GM19328 (cell line): ENCODE measurements around the gene MLPH.

ENCODE experiments used
- ATAC-seq: cut with Tn5 transposase; IDR thresholded peaks from one replicate; pipeline ENCODE4 v1.9.1; 2021; ENCODE audit warnings: mild to moderate bottlenecking, moderate library complexity; ENCODE audit not compliant: unreplicated experiment

Gene MLPH

DNA sequence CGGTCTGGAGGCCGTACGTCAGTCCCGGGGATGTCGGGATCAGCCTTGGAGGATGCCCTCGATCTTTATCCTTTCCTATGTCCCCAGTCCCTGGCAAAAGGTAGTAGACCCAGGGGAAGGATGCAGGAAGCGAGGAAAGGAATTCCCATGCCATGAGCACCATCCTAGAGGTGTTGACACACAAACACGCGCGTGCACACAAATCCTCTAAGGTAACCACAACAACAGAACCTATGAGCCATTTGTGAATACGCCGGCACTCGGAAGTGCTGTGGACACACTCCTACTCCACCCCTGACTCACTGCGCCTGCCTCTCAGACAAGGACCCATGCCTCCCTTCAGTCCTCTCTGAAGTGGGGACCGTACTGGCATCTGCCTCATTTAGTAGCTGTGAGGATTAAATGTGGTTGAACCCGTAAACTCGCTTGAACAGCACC is 11.3 kb upstream of the MLPH start:
- no peak for ATAC-seq

DNA sequence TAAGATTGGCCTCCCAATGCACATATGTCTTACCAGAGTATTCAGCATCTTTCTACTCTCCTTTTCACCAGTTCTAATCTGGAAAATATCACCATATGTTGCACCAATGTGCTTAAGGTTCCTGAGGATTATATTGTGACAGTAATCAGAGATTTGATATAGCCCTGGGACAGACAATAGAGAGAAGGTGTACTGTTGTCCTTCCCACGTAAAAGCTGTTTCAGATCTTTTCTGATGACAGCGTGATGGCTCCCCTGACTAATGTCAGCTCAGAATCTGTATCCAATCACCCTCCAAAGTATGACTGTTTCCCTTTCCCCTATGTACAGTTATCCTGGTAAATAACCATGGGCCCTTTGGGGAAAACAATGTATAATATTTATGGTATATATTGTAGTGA is 9.0 kb upstream of the MLPH start:
- no peak for ATAC-seq

DNA sequence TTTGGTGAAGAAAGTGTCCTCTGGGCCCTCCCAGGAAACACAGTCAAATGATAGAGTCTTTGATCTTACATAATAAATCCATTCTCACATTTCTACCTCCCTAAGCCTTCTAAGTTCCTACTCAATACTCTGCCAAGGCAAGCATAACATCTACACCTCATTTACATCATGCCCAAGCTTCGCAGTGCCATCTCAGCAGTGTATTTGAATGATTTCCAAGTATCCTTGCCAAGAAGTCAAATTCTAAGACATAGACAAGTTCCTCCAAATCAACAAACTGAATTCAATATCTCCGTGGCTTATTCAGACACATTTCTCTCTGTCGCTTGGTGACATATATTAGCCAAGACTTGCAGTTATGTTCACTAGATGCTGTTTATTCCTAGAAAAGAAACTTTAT is 8.1 kb upstream of the MLPH start:
- no peak for ATAC-seq

DNA sequence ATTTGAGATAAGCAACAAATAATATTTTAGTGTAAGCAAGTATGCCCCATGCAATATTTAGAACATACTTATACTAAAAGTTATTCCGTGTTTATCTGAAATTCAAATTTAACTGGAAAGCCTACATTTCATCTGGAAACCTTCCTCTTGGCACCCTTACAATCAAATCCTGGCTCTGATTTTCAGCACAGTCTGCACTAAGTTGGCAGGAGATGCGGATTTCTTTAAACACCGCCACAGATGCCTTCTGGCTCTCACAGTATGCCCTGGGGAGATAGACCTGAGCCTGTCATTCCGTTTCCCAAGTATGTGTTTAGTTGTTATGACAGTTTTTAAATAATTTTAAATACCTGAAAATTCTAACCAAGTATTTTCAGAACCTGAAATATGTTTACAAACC is 7.3 kb upstream of the MLPH start:
- no peak for ATAC-seq

DNA sequence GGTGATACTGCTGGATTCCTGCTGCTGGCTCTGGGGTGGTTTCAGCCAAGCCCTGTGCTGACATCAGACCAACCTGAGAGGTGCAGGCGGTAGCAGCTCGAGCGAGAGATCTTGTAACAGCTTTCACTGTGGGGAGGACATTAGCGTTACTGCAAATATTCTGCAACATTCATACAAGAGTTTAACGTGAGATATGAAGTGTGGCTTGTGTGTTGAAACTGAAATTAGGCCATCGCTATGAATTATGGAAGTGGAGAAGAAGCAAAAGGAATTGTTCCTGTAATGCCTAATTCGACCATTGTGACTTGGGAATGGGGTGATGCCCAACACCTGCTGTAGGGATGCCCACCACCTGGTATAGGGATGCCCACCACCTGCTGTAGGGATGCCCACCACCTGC is 6.5 kb upstream of the MLPH start:
- ATAC-seq = no peak

DNA sequence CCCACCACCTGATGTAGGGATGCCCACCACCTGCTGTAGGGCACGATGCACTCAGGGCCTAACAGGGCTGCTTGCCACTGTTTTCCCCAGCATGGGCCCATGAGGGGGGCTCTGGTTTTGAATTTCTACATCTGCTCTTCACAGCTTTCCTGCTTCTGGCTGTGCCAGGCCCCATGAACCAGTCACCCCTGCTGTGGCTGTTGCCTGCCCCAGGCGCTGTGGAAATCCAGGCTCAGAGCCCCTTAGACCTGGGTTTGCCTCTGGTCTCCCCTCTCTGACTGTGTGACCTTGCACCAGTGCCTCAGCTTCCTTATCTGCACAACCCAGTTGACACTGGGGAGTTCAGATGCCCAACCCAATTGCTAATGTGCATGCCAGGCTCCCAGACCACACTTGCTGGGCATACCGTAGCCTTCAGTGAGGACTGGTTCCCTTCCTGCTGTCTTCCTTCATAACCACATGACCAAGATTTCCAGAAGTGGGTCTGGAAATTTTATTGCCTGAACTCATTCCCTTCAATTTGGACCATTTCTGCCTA is 6.0 kb upstream of the MLPH start:
- no peak for ATAC-seq

DNA sequence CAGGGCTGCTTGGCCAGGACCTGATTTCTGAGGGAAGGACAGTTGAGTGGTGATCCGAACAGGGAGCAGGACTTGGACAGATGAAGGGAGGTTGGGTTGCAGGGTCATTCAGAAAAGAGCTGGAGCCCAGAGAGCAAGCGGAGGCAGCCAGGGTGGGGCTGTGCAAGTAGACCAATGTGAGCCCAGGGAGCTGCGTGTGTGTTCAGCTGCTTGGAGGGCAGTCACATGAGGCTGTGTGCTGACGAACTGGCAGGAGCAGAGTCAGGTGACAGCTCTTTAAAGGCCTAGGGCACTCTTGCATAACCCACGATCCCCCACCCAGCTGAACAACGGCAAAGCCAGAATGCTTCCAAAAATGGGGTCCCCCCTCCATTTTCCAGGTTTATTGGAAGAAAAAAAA is 4.6 kb upstream of the MLPH start:
- ATAC-seq = no peak

DNA sequence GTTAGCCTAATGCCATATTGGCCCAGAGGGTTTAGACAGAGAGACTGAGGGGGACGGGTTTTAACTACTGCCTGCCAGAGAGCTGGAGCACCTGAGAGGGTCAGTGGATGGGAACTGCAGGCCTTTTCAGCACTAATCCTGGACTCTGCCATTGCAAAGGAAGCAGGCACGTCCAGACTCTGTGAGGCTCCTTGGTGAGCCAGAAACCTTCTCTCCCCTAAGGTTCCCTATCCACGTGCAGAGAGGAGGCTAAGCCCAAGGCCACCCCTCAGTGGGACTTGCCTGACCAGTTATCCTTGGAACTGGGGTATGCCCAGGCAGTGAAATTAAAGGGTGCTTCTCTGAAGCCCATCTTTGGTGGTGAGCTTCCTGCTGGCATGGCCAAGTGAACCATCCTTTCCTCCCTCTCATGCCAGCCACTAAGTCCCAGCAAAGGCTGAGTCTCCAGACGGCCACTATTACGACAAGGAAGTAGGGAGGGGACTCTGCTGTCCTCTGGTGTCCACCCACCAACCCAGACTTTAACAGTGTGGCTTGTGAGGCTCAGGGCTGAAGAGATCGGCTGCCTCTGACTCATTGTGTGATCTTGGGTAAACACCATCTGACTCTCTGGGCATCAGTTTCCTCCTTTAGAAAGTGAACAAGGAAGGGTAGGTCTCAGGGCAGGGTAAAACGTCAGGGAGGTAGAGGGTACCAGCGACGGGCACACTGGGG is 3.9 kb upstream of the MLPH start:
- ATAC-seq = no peak

DNA sequence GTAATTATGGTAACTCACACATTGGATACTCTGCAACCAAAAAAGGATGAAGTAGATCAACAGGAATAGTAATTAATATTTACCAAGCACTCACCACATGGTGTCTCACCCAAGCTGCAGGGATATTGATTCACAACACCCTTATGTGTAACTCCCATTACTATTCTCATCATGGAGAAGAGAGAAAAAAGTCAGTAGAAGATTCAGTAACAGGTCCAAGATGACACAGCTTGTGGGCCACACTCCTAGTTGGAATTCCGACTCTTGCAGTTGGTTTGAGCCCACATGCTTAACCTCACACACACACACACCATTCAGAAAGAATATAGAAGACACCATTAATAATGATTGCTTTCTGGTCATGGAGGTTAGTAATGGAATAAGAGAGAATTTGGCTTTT is 1.7 kb upstream of the MLPH start:
- no peak for ATAC-seq

DNA sequence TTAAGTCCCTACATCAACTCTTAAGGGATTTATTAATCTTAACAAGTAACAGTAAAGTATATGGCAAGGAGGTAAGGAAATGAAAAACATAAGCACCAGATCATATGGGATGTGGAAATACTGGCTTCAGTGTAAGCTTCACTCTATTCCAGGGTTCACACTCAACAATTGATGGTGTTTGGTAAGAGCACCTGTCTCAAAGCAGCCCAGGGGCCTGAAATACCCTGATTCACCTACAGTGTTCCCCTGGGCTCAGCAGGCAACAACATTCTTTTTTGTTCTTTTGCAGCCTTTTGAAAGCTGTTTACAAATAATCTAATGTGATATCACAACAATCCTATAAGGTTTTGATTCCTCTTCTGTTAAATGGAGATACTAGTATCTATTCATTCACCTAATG is 1.2 kb upstream of the MLPH start:
- no peak for ATAC-seq

DNA sequence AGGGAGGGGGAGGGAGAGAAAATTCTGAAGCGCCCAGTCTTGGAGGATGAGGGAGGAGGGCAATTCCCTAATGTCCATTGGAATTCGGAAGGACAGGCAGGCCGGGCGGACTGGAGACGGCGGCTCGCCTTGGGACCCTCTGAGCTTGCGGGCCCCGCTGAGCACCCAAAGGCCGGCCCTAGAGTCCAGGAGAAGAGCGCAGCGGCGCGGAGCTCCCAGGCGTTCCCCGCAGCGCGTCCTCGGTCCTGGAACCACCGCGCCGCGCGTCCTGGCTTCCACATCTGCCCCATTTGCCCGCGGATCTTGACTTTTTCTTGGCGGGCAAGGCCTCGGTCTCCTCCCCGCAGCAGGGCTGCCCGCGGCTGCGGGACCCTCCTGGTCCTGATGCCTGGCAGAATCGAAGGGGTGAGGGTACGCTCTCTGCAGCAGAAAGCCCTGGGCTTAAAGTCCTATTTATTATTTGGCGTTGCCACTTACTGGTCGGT is 675 bp upstream of the MLPH start:
- no peak for ATAC-seq

DNA sequence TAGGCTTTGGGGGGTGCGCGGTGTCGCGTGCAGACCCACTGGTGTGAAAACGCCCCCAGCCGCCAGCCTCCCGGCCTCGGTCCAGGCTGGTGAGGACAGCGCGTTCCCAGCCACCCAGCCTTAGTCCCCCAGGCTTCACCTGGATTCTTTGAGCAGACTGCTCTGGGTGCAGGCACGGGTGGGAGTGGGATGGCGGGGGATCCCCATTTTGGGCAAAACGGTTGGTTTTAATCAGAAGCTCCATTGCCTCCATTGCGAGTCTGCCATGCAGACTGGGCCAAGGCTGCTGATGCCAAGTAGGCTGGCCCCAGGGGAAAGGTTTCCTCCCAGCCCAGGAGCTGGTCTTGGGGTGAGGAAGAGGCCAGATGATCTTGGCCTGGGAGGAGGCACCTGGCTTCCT is 445 bp downstream of the MLPH start:
- no peak for ATAC-seq

DNA sequence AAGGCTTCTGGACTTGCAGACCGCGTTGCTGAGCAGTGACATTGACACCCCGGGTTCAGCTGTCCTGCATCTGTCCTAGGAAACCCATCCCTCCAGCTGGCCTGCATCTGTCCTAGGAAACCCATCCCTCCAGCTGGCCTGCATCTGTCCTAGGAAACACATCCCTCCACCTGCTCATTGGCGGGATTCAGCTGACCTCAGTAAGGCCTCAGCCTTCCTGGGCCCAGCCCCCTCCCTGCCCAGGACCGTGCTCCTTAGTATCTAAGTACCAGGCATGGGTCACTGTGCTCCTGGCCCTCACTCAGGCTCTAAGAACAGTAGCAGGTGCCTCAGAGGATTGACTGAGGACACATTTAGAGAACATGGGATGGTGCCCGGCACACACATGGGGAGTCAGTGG is 1.2 kb downstream of the MLPH start:
- no peak for ATAC-seq

DNA sequence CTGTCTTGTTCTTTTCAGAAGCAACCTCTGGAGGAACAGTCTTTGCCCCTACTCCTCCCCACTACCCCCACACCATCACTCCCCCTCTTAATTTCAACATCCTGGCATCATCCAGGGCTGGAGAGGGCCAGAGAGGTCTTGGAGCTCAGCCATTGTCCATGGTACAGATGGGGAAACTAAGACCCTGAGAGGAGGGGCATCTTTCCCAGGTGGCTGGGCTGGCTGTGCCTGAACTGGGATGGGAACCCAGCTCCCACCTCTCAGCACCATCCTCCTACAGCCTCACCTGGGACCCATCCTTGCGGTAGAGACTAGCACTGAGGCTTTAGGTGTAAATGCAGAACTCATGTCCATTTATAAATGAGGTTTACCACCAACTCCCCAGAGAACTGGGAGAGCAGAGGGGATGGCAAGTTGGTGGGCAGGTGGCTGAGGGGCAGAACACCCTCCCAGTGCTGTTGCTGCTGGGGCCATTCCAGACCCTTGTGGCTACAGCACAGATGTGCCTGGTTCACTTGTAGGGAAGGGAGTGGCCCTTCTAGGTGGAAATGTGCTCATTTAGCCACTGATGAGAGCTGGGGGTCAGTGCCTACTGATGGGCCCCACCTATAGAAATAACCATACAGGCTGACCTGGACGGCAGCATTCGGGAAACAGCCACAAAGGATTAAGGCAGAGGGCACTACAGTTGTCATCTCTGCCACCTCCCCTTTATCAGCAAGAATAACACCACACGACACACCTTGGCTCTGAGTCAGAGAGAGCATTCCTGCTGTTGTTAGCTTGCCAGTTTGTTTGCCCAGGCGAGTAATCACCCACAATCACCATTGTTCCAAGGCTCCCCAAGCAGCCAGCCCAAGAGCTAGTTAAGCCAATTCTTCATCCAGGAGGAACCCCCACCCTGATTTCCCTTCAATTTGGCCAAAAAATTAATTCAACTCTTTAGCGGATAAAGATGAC is 2.1 kb downstream of the MLPH start:
- ATAC-seq = no peak

DNA sequence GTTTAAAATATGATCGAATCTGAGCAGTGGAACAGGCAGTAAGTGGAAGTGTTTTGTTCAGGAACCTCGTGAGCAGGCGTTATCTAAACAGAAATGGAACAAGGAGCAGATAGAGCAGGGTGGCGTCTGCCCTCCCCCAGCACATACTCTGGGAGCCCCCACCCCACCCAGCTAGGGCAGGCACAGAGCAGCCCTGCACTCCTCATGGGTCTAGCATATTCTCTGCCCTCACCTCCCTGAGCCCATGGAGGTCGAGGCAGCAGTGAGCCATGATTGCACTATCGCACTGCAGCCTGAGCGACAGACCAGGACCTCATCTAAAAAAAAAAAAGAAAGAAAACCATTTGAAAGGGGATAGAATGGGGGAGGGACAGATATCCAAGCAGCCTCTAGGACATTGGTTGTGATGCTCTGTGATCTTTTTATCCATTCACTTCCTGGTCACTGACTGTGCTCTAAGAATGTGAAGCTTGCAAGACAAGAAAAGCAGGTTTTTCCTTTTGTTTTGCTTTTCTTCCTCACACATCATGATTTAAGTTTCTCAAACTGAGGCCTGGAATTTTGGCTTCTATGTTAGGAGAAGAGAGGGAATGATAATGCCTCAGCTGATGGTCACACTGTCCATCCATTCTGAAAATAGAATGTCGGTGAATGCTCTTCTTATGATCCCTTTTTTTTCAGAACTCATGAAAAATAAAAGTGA is 3.1 kb downstream of the MLPH start:
- ATAC-seq = no peak

DNA sequence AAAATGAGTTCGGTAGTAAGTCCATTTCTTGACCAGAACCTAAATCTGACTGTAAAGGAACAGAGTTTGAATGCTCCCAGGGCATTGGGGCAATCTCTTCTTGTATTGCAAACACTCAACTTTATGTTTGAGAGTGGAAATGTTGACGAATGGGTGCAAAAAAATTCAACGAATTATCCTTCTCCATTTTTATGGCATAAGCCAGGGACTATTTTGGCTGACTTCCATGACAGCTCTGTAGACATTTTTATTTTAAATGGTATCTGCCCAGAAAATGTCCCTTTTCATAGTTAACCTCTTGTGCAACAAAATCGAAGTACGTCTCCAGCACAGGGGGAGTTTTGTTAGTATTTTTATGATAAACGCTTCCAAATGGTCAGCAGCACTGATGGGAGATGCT is 3.7 kb downstream of the MLPH start:
- ATAC-seq = no peak

DNA sequence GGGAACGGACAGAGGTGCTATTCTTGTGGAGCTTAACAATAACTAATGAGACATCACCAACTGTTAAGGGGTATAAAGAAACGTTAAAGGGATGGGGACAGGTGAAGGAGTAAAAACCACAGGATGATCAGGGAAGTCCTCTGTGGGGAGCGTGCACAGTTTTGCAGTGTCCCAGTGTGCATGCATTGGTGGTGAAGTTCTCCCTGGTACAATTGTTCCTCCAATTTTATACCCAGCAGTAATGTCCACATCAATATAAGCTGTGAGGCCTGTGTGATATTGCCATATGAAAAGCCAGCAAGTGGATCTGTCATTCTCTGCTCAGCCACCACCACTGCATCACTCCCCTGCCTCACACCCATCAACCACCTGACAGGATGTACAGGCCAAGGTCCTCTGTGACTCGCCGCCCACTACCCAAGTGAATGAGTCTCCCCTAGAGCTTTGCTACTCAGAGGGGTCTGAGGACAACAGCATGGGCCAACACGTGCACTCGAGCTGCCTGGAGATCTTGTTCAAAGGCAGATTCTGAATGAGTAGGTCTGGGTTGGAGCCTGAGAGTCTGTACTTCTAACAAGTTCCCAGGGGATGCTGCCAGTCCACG is 4.6 kb downstream of the MLPH start:
- ATAC-seq = no peak

DNA sequence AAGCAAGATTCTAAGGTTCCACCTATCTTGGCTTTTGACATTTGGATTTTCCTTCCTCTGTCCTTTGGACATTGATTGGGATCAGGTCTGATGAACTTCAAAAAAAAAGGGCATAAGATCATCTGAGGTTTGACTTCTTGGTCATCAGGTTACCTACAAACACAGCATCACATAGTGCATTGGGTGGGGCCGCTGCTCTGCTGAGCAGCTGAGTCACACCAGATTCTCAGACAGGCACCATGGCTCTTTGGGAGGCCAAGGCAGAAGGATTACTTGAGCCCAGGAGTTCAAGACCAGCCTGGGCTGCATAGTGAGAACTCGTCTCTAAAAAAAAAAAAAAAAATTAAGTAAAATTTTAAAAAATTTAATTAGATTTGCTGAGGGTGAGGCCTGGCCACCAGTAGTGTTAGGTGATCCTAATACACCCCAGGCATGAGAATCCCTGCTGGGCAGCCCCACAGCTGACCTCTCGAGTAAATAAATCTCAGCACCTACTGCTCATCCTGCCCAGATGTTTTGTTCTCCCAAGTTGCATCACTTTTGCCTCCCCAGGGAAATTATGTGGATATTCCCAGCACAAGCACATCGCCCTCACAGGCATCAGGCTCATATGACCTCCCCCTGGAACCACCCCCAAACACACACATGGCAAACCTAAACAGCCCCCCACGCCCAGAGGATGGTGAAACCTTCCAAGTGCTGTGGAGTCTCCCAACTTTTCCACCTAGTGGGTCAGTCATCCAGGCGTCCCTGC is 5.3 kb downstream of the MLPH start:
- no peak for ATAC-seq

DNA sequence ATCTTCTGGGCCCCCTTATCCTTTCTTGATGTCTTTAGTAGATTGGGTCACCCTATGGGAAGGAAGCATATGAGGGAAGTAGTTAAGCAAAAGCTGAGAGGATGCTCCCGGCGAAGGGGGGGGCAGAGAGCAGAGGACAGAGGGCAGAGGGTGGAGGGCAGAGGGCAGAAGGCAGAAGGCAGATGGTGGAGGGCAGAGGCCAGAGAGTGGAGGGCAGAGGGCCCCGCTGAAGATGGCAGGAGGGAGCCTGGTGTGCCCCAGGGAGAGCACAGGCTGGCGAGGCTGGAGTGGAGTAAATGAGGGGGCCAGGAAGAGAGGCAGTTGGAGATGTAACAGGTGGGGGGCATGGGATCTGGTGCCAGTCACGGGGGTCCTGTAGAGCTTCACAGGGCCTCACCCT is 7.0 kb downstream of the MLPH start:
- no peak for ATAC-seq

DNA sequence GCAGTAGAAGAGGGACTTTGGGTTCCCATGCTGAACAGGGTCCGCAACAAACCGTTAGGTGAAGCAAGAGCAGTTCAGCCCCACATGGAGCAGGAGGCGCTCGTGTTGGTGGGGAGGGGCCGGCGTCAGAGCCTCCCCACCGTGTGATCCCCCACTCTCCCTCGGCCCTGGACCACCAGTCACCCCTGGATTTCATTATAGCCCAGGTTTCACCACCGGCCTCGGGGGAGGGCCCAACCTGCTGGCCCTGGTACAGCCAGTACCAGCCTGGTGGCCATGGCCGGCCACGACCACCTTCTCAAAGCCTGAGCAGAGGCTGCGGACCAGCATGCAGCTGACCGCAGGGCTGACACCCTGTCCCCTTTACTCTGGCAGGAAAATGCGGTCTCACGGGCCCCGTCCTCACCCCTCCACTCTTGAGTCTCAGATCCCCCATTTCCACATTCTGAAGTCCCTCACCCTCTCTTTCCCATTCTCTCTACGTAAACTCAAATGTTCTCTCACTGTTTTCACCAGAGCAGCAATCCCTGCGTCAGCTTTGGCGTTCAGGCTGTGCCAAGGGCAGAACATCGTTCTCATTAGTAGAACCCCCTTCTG is 8.6 kb downstream of the MLPH start:
- ATAC-seq = no peak
